PC-3 (cell line): ENCODE measurements around the gene HOOK1. TPM values are rescaled to one million over a fixed set of nuclear protein-coding genes. Genes with fewer than 3 reads are reported as not detected.
"Not testable (repeated sequence)": the region's sequence is repeated elsewhere in the genome, so short reads cannot be mapped to it uniquely, and the experiment has no call there.

Experiments
- ATAC-seq: fragments of 200-7000 bp; cut with Tn5 transposase; 2 replicates; pipeline ENCODE4 v1.9.1; 2020; ENCODE audit warnings: mild to moderate bottlenecking, moderate library complexity
- BruUV-seq: library from RNA; stranded (reverse); fragments of 400-500 nt; replicated peaks from 2 replicates; lab custom pipeline; 2021; lab: Mats Ljungman, UMichigan
- CTCF ChIA-PET: fragments of 300-600 bp; sonication (Branson Sonifier 250); formaldehyde crosslinking; loops from one replicate; lab custom pipeline; 2022; ENCODE audit warnings: antibody characterized with exemption; lab: Charles Lee
- POLR2A ChIA-PET: fragments of 300-600 bp; sonication (Branson Sonifier 250); formaldehyde crosslinking; loops from one replicate; lab custom pipeline; 2022; ENCODE audit warnings: antibody characterized with exemption; ENCODE audit not compliant: unreplicated experiment; lab: Charles Lee
- DNase-seq: peaks from one replicate; pipeline ENCODE4 v3.0.0-alpha.2; 2015
- H2AFZ ChIP-seq: fragments of 300-600 bp; sonication (generic); 2 replicates; pipeline ENCODE4 v1.6.0; 2016; ENCODE audit warnings: antibody characterized with exemption, low read length
- H3F3A ChIP-seq: fragments of 300-600 bp; sonication (generic); one replicate; pipeline ENCODE4 v1.6.0; 2017; ENCODE audit warnings: antibody characterized with exemption, low read length, control low read depth, mild to moderate bottlenecking; ENCODE audit not compliant: unreplicated experiment
- H3K27ac ChIP-seq: fragments of 300-600 bp; sonication (generic); 2 replicates; pipeline ENCODE4 v1.5.1; 2016; ENCODE audit warnings: mild to moderate bottlenecking, low read length
- H3K27me3 ChIP-seq: fragments of 300-600 bp; sonication (generic); 2 replicates; pipeline ENCODE4 v1.6.1; 2016; ENCODE audit warnings: low read length, mixed read lengths
- H3K36me3 ChIP-seq: fragments of 300-600 bp; sonication (generic); 2 replicates; pipeline ENCODE4 v1.6.1; 2016; ENCODE audit warnings: low read depth, mixed run types, low read length, mixed read lengths
- H3K4me1 ChIP-seq: fragments of 300-600 bp; sonication (generic); 2 replicates; pipeline ENCODE4 v1.5.1; 2016; ENCODE audit warnings: low read length; ENCODE audit not compliant: insufficient read depth
- H3K4me2 ChIP-seq: fragments of 300-600 bp; sonication (generic); 2 replicates; pipeline ENCODE4 v1.6.0; 2016; ENCODE audit warnings: low read length
- H3K4me3 ChIP-seq: fragments of 300-600 bp; sonication (generic); 2 replicates; pipeline ENCODE4 v1.5.1; 2016; ENCODE audit warnings: mild to moderate bottlenecking, low read length, mixed read lengths
- H3K79me2 ChIP-seq: fragments of 300-600 bp; sonication (generic); 2 replicates; pipeline ENCODE4 v1.6.1; 2017; ENCODE audit warnings: low read length, mixed read lengths
- H3K9ac ChIP-seq: fragments of 300-600 bp; sonication (generic); 2 replicates; pipeline ENCODE4 v1.6.0; 2016; ENCODE audit warnings: mild to moderate bottlenecking, low read length
- H3K9me2 ChIP-seq: fragments of 300-600 bp; sonication (generic); replicated peaks from 2 replicates; pipeline ENCODE4 v1.6.1; 2016; ENCODE audit warnings: mixed run types, low read length, mixed read lengths
- H3K9me3 ChIP-seq: fragments of 300-600 bp; sonication (generic); 2 replicates; pipeline ENCODE4 v1.6.1; 2016; ENCODE audit warnings: low read length, mixed read lengths
- H4K20me1 ChIP-seq: fragments of 300-600 bp; sonication (generic); 2 replicates; pipeline ENCODE4 v1.6.1; 2016; ENCODE audit warnings: low read length, mixed read lengths
- CTCF ChIP-seq: fragments of 300-600 bp; sonication (generic); conservative IDR thresholded peaks from 2 replicates; pipeline ENCODE4 v1.5.1; 2017; ENCODE audit warnings: antibody characterized with exemption, low read depth, mild to moderate bottlenecking, low read length
- EZH2 ChIP-seq: fragments of 300-600 bp; sonication (generic); IDR thresholded peaks from one replicate; pipeline ENCODE4 v1.6.1; 2017; ENCODE audit warnings: antibody characterized with exemption, mild to moderate bottlenecking, low read length; ENCODE audit not compliant: unreplicated experiment
- EZH2phosphoT487 ChIP-seq: fragments of 300-600 bp; sonication (generic); IDR thresholded peaks from 2 replicates; pipeline ENCODE4 v1.6.1; 2018; ENCODE audit warnings: mild to moderate bottlenecking, antibody characterized with exemption, low read length, borderline replicate concordance
- intact Hi-C: fragments of 100-400 bp; cut with micrococcal nuclease; formaldehyde crosslinking; loops from 2 replicates; pipeline ENCODE4 v1.9.0; 2023
- total RNA-seq: library from RNA; depleted of rRNA; stranded (reverse); fragments of >200 nt; gene quantifications from 2 replicates; pipeline ENCODE4 v1.2.3, GENCODE V29; 2014

Gene HOOK1
- total RNA-seq, 1 experiment from 2014 or later: 5.0 TPM

GRCh38 chr1:59908682-59909081, 93.9 kb downstream of the HOOK1 start:
- intact Hi-C loops: no loop called here
- Histone ChIP-seq H3K27me3 (no peaks in the 10 kb centered on the region), H3K36me3 (no peaks in the 10 kb centered on the region), H3K9me2 (no peaks in the 10 kb centered on the region), H2AFZ (no peak overlapping the region), H3F3A (no peaks in the 10 kb centered on the region), H3K9ac (no peak overlapping the region), H3K79me2 (no peaks in the 10 kb centered on the region), H3K27ac (no peak overlapping the region), H3K4me2 (no peak overlapping the region), H3K4me3 (no peak overlapping the region), H3K4me1 (no peaks in the 10 kb centered on the region), H4K20me1 (no peaks in the 10 kb centered on the region), H3K9me3 (no peaks in the 10 kb centered on the region)
- no peak for TF ChIP-seq EZH2
- POLR2A ChIA-PET: no interaction called here
- BruUV-seq: no TSS peak
- ATAC-seq (no peak), DNase-seq (no peak)
- CTCF ChIA-PET: no interaction called here

GRCh38 chr1:59914791-59915286, 100.1 kb downstream of the HOOK1 start:
- BruUV-seq, H3K27ac ChIP-seq: not testable (repeated sequence)

GRCh38 chr1:59915516-59915915, 100.8 kb downstream of the HOOK1 start:
- ChIA-PET CTCF (no interaction called here), POLR2A (no interaction called here)
- no peak overlapping the region for H3K4me2 ChIP-seq
- ATAC-seq: no peak
- H3K79me2 ChIP-seq: no peaks in the 10 kb centered on the region
- H3K9me2 ChIP-seq: no peaks in the 10 kb centered on the region
- H3K27ac ChIP-seq: no peak overlapping the region
- no peaks in the 10 kb centered on the region for H3K4me1 ChIP-seq
- peaks cover 4% of the 10 kb centered on the region; the same call in 1 of the 2 replicates for H3K27me3 ChIP-seq
- intact Hi-C loops: no loop called here
- H3F3A ChIP-seq: no peaks in the 10 kb centered on the region
- no peaks in the 10 kb centered on the region for H3K9me3 ChIP-seq
- no peak for DNase-seq
- no TSS peak for BruUV-seq
- no peak overlapping the region for H3K9ac ChIP-seq
- no peaks in the 10 kb centered on the region for H3K36me3 ChIP-seq
- no peaks in the 10 kb centered on the region for H4K20me1 ChIP-seq
- H2AFZ ChIP-seq: no peak overlapping the region
- no peak for TF ChIP-seq EZH2
- no peak for TF ChIP-seq EZH2phosphoT487
- no peak for TF ChIP-seq CTCF
- no peak overlapping the region for H3K4me3 ChIP-seq

More at GRCh38 chr1:59914791-59915286, 100.1 kb downstream of the HOOK1 start:
- H3K36me3 ChIP-seq, DNase-seq, H4K20me1 ChIP-seq, H3K9me2 ChIP-seq, intact Hi-C loops, H3K4me1 ChIP-seq, ATAC-seq, H3K9me3 ChIP-seq, POLR2A ChIA-PET, H3K9ac ChIP-seq, H3F3A ChIP-seq, CTCF ChIA-PET, H3K4me2 ChIP-seq, H3K4me3 ChIP-seq, H2AFZ ChIP-seq, H3K79me2 ChIP-seq, H3K27me3 ChIP-seq: not testable (repeated sequence)
